Jurkat, Clone E6-1 (cell line): ENCODE results near the gene UBE2H.
"Not testable (repeated sequence)": the region's sequence is repeated elsewhere in the genome, so short reads cannot be mapped to it uniquely, and the experiment has no call there.

ENCODE experiments used
- DNase-seq: peaks from one replicate; pipeline ENCODE4 v3.0.0-alpha.2; 2011; ENCODE audit warnings: low read depth, low spot score
- H3K4me3 ChIP-seq: 2 replicates; pipeline ENCODE4 v1.5.1; 2011; ENCODE audit warnings: mild to moderate bottlenecking, low read length, control low read depth, moderate library complexity

The UBE2H gene

DNA sequence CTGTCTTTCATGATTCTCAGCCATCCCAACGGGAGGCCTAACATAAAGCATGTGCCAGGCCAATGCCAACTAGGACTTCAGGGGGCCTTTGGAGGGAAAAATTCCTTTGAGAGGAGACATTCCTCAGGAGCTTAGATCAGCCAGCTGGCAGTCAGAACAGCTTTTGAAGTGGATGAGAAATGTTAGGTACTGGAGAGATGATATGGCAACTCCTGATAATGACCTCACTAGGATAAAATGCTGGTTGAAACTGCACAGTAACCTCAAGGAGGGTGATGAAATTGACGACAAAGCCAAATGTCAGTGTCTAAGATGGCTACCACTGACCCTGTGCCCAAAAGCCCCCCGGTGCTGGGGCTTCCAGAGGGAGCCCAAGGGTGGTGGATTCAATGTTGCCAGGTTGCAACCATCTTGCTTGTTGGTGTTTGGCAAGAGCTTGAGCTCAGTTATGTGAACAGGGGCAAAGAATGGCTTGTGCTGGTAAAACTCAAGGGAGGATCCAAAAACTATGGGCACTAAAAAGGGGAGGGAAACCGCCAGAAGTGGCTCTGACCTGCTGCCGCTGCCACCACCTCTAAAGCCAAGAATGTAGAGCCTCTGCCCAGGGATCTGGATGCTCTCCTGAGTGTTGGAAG, 121.2 kb downstream of the UBE2H start:
- H3K4me3 ChIP-seq: no peak overlapping the region
- no peak for DNase-seq

DNA sequence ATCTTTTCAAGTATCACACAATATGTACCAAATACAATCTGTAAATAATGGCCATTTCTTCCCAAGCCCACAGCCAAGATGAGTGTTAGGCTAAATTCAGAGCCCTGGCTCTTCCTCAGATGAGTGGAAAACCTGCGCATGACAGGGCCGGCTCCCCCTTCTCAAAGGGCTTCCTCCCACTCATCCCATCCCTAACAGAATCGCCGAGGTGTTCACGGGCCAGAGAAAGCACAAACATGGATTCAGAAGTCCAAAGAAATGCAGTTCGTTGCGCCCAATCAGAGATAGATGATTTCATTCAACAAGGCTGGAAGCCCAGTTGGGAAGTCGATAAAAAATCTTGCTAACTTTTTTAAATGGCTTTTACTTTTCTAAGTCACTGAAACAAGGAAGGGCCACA, 121.8 kb downstream of the UBE2H start:
- DNase-seq: no peak
- no peak overlapping the region for H3K4me3 ChIP-seq

DNA sequence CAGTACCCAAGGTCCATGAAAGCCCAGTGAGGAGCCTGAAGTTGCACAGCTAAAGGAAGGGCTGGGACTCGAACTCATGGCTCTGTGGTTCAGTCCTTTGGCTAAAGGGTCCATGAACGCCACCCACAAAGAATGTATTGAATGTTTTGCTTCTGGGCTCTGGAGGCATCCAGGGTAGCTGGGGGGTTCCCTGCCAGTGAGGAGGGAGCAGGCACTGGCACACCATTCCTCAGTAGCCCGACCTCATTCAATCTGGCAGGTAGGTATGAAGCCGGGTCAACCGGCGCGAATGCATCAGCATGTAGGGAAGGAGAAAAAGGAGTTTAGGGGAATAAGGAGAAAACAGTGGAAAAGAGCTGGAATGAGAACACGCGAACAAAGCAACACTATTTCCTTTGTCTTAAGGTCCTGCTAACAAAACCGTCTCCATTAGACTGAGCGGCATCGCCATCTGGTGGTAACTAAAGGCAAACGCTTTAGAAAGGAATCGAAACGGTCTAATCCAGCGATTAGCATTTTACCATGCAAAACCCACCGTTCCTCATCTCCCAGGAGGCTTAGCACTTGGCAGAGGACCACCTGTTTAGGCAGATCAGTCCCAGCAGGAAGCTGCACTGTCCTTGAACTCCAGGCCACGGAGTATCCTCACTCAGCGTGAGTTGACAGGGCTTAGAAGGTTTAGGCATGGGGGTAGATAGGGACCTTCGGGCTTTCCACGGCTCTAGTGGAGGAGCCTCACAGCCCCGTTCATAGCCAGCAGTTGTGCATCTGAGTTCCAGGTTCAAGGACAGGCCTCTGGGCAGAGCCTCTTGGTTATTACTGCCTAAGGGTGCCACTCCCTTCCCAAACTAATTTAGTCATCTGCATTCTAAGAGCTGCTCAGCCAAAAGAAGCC, 122.8 kb downstream of the UBE2H start:
- H3K4me3 ChIP-seq: no peak overlapping the region
- peak; percentile 80 for DNase-seq

DNA sequence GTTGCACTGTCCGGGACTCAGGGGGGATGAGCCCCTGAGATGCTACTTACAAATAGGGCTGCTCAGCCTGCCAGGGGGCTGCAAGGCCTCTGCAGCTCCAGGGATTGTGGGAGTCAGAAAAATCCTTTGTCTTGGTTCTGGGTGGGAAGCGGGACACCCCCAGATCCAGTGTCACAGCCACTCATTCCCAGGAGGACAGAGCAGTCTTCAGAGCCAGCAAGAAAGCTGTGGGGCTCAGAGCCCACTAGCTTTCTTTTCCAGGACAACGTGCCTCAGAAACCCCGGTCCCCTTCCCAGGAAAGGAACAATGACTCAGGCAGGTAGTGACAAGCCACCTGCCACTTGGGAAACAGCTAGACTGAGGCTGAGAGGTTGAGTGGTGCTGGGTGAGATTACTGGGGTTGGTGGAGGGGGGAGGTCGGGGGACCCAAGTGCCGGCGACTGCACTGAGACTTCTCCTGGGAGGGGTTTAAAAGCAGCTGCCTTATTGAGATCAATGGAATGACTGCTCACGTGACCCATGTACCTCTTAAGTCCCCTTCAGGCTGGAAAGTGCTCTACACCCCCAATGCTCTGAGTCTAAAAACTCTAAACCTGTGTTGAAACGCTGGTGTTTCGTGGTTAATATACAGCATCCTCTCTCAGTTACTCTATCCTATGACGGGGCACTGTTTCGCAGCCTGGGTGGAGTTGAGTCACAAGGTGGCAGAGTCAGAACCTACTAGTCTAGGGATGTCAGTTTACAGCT, 123.6 kb downstream of the UBE2H start:
- no peak overlapping the region for H3K4me3 ChIP-seq
- peak; percentile 80 for DNase-seq

DNA sequence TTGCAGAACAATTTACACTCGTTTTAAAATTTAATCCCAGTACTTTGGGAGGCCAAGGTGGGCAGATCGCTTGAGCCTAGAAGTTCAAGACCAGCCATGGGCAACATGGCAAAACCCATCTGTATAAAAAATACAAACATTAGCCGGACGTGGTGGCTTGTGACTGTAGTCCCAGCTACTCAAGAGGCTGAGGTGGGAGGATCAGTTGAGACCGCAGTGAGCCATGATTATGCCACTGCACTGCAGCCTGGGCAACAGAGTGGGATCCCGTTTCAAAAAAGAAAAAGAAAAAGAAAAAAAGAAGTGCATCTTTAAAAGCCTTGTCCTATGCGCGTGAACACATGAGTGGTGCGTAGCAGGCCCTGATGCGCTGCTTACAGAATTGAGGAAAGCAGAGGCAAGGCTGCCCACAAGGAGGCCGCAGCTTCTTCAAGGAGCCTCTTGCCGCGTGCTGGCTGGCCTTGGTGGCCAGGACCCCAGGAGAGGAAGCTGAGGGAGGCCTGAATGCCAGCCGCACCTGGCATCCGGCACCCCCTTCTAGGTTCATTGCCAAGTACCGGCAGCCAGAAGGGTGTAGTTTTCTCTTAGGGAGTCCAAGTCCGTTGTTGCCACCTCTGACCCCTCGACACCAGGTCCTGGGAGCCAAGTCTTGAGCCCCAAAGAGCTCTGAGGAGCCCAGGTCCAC, 124.5 kb downstream of the UBE2H start:
- DNase-seq: no peak
- H3K4me3 ChIP-seq: no peak overlapping the region

DNA sequence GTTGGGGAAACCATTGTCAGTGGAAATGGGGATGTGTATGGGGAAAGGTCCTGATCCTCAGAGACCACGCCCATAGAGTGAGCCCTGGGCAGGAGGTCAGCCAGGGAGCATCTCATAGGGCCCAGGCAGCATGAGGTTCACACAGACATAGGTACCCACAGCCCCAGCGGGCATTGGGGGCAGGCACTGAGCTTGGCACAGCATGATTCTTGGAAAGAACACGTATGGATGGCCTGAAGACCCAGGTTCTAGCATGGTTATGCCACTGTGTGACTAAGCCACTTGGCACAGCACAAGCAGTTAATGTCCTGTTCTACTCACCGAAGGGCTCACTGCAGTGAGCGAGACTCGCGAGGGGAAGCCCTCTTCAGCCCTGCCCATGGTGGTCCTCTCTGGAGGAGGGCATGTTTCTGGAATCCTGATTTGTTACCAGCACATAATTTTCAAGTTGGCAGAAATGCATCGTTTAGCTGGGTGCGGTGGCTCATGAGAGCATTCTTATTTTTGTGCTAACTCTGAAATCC, 125.2 kb downstream of the UBE2H start:
- no peak overlapping the region for H3K4me3 ChIP-seq
- no peak for DNase-seq

DNA sequence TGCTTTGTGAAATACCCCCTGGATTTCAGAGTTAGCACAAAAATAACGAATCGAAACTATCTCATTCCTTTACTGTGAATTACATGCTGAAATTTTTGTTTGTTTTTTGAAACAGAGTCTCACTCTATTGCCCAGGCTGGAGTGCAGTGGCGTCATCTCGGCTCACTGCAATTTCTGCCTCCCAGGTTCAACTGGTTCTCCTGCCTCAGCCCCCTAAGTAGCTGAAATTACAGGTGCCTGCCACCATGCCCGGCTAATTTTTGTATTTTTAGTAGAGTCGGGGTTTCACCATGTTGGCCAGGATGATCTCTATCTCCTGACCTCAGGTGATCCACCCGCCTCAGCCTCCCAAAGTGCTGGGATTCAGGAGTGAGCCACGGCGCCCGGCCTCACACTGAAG, 125.9 kb downstream of the UBE2H start:
- H3K4me3 ChIP-seq, DNase-seq: not testable (repeated sequence)

DNA sequence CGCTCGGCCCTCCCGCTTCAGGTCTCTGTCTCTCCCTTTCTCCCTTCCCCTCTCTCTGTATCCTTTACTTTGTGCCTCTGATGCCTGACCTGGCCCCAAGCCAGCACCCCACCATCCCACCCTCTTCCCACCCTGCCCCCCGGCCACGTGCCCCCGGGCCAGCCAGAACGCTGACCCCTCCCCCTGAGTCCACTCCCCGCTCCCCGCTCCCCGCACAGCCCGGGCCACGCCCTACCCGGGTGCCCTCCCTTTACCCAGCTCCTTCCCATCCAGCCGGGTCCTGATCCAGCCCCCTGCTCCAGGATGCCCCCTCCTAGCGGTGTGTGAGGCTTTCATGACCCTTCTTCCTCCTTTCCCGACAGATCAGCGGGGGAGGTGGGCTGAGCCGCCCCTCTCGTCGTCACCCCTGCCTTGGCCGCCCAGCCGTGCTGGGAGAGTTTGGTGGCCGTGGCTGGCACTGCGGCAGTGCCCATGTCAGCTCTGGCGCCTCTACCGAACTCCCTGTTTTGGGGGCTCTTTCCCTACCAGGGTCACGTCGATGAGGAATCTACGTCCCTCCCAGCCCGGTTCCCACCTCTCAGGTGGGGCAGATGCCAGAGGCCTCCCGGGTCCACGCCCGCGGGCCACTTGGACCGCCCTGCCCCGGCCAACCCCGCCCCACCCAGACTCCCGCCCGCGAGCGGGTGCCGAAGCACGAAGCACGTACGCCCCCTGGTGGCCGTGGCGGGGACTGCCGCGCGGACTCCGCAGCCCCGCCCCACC, 127.4 kb downstream of the UBE2H start:
- peak overlapping the region; percentile 69 for H3K4me3 ChIP-seq
- DNase-seq: no peak

DNA sequence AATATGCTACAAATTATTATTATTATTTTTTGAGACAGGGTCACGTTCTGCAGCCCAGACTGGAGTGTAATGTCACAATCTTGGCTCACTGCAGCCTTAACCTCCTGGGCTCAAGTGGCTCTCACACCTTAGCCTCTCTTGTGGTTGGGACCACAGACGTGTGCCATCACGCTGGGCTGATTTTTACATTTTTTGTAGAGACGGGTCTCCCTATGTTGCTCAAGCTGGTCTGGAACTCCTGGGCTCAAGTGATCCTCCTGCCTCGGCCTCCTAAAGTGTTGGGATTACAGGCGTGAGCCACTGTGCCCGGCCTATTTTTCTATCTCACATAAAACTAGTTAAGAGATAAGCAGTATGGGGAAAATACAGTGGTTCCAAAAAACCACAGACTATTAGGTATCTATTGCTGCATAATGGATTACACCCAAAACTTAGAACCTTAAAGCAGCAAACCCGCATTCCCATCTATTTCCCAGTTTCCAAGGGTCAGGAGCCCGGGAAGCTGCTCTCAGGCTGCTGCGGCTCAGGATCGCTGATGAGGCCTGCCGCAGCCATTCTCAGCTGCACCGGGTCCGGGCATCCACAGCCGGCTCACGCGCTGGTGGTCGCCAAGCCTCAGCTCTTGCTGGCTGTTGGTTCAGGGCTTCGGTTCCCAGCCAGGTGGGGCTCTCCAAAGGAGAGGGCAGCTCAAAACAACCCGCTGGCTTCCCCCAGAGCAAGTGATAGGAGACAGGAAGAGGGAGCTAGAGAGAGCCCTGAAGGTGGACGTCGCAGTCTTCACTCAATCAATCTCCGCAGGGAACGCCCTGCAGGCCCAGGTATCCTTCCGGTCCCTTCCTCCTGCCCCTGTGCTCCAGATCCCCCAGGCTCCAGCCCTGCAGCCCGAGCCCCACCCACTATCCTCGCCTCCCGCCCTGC, 128.2 kb downstream of the UBE2H start:
- DNase-seq: no peak
- peak overlapping the region; percentile 69 for H3K4me3 ChIP-seq

DNA sequence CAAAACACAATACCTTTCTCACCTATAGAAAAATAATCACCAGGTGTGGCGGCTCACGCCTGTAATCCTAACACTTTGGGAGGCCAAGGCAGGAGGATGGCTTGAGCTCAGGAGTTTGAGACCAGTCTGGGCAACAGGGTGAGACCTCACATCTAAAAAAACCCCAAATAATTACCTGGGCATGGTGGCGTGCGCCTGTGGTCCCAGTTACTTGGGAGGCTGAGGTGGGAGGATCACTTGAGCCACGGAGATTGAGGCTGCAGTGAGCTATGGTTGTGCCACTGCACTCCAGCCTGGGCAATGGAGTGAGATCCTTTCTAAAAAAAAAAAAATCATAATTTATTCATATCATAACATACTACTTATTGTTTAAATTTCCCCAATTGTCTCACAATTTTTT, 129.6 kb downstream of the UBE2H start:
- DNase-seq, H3K4me3 ChIP-seq: not testable (repeated sequence)

DNA sequence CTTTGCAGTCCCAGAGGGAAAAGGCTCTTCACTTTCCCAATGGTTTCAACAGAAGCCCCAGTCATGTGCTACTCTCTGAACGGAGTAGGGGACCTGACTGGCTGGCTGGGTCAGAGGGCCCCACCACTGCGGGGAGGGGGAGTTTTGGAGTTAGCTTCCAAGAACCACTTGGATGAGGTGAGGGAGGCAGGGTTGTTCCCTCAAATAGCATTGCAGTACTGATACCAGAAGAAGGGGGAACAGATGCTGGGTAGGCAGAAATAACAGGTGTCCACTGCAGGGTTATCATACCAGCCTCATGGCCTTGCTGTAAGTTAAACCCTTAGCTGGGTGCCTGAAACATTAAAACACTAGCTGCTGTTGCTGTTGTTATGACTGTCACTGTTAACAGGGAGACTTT, 131.3 kb downstream of the UBE2H start:
- H3K4me3 ChIP-seq: no peak overlapping the region
- no peak for DNase-seq

DNA sequence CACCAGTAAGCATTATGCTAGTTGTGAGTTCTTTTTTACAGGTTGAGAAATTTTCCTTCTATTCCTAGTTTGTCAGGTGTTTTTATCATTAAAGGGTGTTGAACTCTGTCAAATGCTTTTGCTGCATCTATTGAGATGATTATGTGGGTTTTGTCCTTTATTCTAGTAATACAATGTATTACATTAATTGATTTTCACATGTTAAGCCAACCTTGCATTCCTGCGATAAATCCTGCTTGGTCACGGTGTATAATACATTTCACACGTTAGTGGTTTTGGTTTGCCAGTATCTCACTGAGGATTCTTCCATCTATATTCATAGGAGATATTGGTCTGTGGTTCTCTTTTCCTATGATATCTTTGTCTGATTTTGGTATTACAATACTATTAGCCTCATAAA, 136.0 kb downstream of the UBE2H start:
- no peak overlapping the region for H3K4me3 ChIP-seq
- DNase-seq: no peak

DNA sequence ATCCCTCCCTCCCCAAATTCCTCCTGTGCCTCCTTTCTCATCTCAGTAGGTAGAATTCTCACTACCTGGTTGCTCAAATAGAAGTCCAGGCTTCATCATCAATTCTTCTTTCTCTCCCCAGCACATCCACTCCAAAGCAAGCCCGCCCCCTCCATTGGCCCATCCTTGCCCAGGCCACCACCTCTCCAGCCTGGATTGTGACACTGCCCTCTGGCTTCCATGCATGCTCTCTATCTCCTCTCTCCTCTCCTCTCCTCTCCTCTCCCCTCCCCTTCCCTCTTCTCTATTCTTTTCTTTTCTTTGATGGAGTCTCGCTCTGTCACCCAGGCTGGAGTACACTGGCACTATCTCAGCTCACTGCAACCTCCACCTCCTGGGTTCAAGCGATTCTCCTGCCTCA, 144.9 kb downstream of the UBE2H start:
- no peak for DNase-seq
- no peak overlapping the region for H3K4me3 ChIP-seq

DNA sequence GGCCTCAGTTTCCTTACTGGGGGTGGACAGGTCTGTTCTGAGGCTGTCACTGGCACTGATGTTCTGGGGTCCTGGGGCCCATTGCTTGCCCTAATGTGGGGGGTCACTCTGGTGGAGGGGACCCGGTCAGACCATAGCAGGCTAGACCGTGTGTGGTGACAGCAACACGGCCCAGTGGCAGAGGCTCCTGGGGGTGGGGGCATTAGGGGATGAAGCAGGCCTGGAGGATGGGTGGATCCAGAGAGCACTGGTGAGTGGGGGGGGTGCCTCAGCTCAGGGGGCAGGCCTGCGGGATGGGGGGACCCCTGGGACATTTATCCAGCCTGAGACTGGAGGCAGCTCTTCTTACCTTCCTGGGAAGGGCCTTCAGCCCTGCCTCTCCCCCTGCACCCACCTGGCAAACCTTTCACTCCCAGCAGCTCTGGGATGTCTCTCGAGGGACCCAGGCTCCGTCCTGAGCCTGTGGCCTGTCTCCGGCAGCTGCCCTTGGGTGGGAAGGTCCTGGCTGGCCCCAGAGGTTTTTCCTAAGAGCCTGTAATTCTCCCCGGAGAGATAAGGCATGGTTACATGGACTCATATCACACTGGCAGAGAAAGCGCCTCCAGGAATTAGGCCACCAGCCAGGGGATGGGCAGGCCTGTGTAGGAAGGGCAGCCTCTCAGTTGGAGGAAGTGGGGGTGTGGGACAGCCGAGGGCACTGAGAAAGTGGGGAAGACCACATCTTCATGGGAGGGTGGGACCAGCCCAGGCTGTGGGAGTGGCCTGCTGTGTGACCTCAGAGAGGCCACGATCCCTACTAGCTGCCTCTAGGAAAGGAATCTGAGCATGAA, 147.7 kb downstream of the UBE2H start:
- no peak for DNase-seq
- no peak overlapping the region for H3K4me3 ChIP-seq

DNA sequence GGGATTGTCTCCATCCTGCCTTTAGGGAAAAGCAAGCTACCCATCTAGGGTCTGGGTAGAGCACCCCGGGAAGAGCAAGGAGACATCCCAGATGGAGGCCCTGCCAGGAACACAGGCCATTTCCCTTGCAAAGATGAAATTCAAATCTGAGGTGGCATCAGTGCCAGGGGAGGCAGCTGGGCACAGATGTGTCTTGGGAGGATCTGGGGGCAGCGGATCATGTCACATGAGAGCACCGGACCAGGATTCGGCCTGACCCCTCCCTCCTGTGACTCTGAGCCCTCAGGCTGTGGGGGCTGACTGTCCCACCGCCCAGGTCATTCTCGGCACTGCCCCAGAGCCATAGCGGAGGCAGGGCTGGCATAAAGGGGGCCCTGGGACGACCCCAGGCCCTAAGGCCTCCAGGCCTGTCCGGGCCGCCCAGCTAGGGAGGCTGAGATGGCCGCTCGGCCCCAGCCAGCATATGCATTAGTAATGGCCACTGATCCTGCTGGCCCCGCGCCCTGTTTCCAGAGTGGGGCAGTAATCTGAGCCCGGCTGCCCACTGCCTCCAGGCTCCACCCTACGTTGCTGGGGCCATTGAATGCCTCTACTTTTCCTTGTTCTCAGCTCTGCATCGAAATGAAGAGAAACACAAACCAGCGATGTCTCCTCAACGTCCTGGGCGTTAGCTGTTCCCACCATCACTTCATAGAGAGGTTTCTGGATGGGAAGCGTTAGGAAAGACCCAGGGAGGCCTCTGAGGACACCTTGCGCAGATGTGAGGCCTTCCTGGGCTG, 148.5 kb downstream of the UBE2H start:
- H3K4me3 ChIP-seq: no peak overlapping the region
- no peak for DNase-seq

DNA sequence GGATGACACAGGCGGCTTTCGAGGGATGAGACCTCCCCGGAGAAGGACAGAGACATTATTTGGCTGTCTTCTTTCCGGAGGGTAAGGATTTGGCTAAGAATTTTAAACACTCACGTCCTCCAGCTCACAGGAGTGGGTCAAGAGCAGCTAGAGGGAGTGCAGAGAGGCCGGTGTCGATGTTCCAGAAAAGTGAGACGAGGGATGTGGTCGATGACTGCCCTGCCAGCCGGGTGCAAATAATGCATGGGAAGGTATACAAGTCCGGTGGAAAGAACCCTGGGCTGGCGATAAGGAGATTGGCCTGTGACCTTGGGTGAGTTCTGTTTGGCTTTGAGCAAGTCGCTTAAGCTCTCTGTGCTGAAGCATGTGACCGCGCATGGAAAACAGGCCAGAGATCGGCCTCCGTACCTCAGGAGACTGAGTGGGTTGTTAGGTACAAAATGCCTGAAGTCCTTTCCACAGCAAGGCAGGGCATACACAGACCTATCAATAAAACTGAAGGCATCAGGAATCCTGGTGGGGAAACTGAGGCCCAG, 149.1 kb downstream of the UBE2H start:
- no peak overlapping the region for H3K4me3 ChIP-seq
- DNase-seq: no peak
